Smooth muscle cell (in vitro differentiated cells): ENCODE results near the gene NDUFB4. TPM values are rescaled to one million over a fixed set of nuclear protein-coding genes. Genes with fewer than 3 reads are reported as not detected.

ENCODE experiments used
- DNase-seq: peaks from one replicate; lab custom pipeline; 2025; ENCODE audit not compliant: unreplicated experiment; lab: John Stamatoyannopoulos, UW
- H2AFZ ChIP-seq: fragments of 200-600 bp; sonication (generic); 2 replicates; pipeline ENCODE4 v1.6.0; 2016; ENCODE audit warnings: antibody characterized with exemption, low read depth, mild to moderate bottlenecking
- H3F3A ChIP-seq: fragments of 200-600 bp; sonication (generic); 2 replicates; pipeline ENCODE4 v1.6.0; 2017; ENCODE audit warnings: antibody characterized with exemption, low read depth
- H3K27ac ChIP-seq: fragments of 200-600 bp; sonication (generic); 2 replicates; pipeline ENCODE4 v1.5.1; 2016; ENCODE audit warnings: low read depth, mild to moderate bottlenecking
- H3K27me3 ChIP-seq: fragments of 200-600 bp; sonication (generic); 2 replicates; pipeline ENCODE4 v1.6.1; 2016; ENCODE audit warnings: low read depth, mild to moderate bottlenecking
- H3K36me3 ChIP-seq: fragments of 200-600 bp; sonication (generic); 2 replicates; pipeline ENCODE4 v1.5.1; 2016; ENCODE audit warnings: low read depth
- H3K4me1 ChIP-seq: fragments of 200-600 bp; sonication (generic); 2 replicates; pipeline ENCODE4 v1.5.1; 2016; ENCODE audit warnings: low read depth
- H3K4me2 ChIP-seq: fragments of 200-600 bp; sonication (generic); 2 replicates; pipeline ENCODE4 v1.6.0; 2016; ENCODE audit warnings: mild to moderate bottlenecking
- H3K4me3 ChIP-seq: fragments of 200-600 bp; sonication (generic); 2 replicates; pipeline ENCODE4 v1.5.1; 2016; ENCODE audit warnings: mild to moderate bottlenecking
- H3K79me2 ChIP-seq: fragments of 200-600 bp; sonication (generic); 2 replicates; pipeline ENCODE4 v1.6.0; 2016; ENCODE audit warnings: low read depth, mild to moderate bottlenecking
- H3K9ac ChIP-seq: fragments of 200-600 bp; sonication (generic); 2 replicates; pipeline ENCODE4 v1.6.0; 2016; ENCODE audit warnings: low read depth
- H3K9me3 ChIP-seq: fragments of 200-600 bp; sonication (generic); replicated peaks from 2 replicates; pipeline ENCODE4 v1.5.1; 2016; ENCODE audit warnings: low read depth
- H4K20me1 ChIP-seq: fragments of 200-600 bp; sonication (generic); 2 replicates; pipeline ENCODE4 v1.6.0; 2016; ENCODE audit warnings: low read depth
- CTCF ChIP-seq: fragments of 200-600 bp; sonication (generic); IDR thresholded peaks from 2 replicates; pipeline ENCODE4 v1.5.1; 2017; ENCODE audit warnings: borderline replicate concordance, mild to moderate bottlenecking, antibody characterized with exemption; ENCODE audit not compliant: insufficient read depth, poor library complexity, severe bottlenecking
- WGBS: methylation state at CpG from one replicate; pipeline ENCODE4 v1.1.7; 2016; ENCODE audit warnings: low lambda C conversion rate; 5-methylcytosine and 5-hydroxymethylcytosine counted together
- polyA plus RNA-seq: library from polyadenylated mRNA; unstranded; fragments of >200 nt; fragmentation: Nextera tagmentation; extraction: Ambion mirVana; gene quantifications from 2 replicates; pipeline ENCODE4 v1.2.1, GENCODE V29; 2016
- total RNA-seq: library from RNA; depleted of rRNA; stranded (reverse); fragments of >200 nt; gene quantifications from 2 replicates; pipeline ENCODE4 v1.2.3, GENCODE V29; 2014

NDUFB4 gene
- total RNA-seq (175 and 270 TPM in 2 replicates), polyA plus RNA-seq (484 and 493 TPM in 2 replicates)

- Histone ChIP-seq H3K36me3 (peaks cover 6% of the 10 kb centered on the region), H3K4me1 (peaks cover 17% of the 10 kb centered on the region), H3K27ac (peak within 1 kb of the TSS; percentile 91), H3K9ac (peak within 1 kb of the TSS; percentile 97), H2AFZ (peak within 1 kb of the TSS; percentile 90), H3K4me3 (peak within 1 kb of the TSS; percentile 78), H3K4me2 (peak within 1 kb of the TSS; percentile 93), H3F3A (peaks cover 31% of the 10 kb centered on the region), H3K79me2 (peaks cover 35% of the 10 kb centered on the region), H3K27me3 (no peaks in the 10 kb centered on the region), H4K20me1 (peaks cover 17% of the 10 kb centered on the region), H3K9me3 (no peaks in the 10 kb centered on the region)
- 1% methylated on average over 52 of the region's 53 CpGs for WGBS
- TF ChIP-seq CTCF, result no peak
- peak; percentile 82 for DNase-seq
Observed at GRCh38 chr3:120596116-120596852, at the start of gene NDUFB4. Gene NDUFB4 (plus strand): TSS chr3:120596336. CDS start chr3:120596360, 24 bp downstream.

- no peak overlapping the region for H3K4me3 ChIP-seq
- H3K9me3 ChIP-seq, result no peaks in the 10 kb centered on the region
- no peak overlapping the region for H3K27ac ChIP-seq
- H3F3A ChIP-seq, result no peaks in the 10 kb centered on the region
- no peak for TF ChIP-seq CTCF
- no peaks in the 10 kb centered on the region for H3K79me2 ChIP-seq
- H3K27me3 ChIP-seq, result no peaks in the 10 kb centered on the region
- DNase-seq, result no peak
- H3K9ac ChIP-seq, result no peak overlapping the region
- H3K36me3 ChIP-seq, result no peaks in the 10 kb centered on the region
- H3K4me1 ChIP-seq, result no peaks in the 10 kb centered on the region
- WGBS, result 75% methylated on average over 1 of the region's 1 CpG
- no peak overlapping the region for H2AFZ ChIP-seq
- H3K4me2 ChIP-seq, result no peak overlapping the region
- H4K20me1 ChIP-seq, result no peaks in the 10 kb centered on the region
Observed at GRCh38 chr3:120550546-120550945, 45.6 kb upstream of the NDUFB4 start.

GRCh38 chr3:120552184-120553172 lies 43.7 kb upstream of the NDUFB4 start:
- no peak overlapping the region for H3K9ac ChIP-seq
- no peaks in the 10 kb centered on the region for H3K79me2 ChIP-seq
- H3K27ac ChIP-seq, result no peak overlapping the region
- H3K27me3 ChIP-seq, result no peaks in the 10 kb centered on the region
- WGBS, result 91% methylated on average over 5 of the region's 5 CpGs
- H3F3A ChIP-seq, result no peaks in the 10 kb centered on the region
- H3K4me1 ChIP-seq, result no peaks in the 10 kb centered on the region
- TF ChIP-seq CTCF, result no peak
- no peaks in the 10 kb centered on the region for H3K36me3 ChIP-seq
- H3K4me3 ChIP-seq, result no peak overlapping the region
- no peak for DNase-seq
- no peak overlapping the region for H2AFZ ChIP-seq
- H3K4me2 ChIP-seq, result no peak overlapping the region
- H3K9me3 ChIP-seq, result no peaks in the 10 kb centered on the region
- H4K20me1 ChIP-seq, result no peaks in the 10 kb centered on the region
